GM12801 (cell line): ENCODE data around the gene NANS.

Source experiments
- TF ChIP-seq, protein P1 (sequence below): IDR thresholded peaks from one replicate; pipeline ENCODE4 v1.5.1; 2011; ENCODE audit warnings: control low read depth; ENCODE audit not compliant: insufficient read length; ENCODE audit errors: extremely low read depth

NANS gene

DNA sequence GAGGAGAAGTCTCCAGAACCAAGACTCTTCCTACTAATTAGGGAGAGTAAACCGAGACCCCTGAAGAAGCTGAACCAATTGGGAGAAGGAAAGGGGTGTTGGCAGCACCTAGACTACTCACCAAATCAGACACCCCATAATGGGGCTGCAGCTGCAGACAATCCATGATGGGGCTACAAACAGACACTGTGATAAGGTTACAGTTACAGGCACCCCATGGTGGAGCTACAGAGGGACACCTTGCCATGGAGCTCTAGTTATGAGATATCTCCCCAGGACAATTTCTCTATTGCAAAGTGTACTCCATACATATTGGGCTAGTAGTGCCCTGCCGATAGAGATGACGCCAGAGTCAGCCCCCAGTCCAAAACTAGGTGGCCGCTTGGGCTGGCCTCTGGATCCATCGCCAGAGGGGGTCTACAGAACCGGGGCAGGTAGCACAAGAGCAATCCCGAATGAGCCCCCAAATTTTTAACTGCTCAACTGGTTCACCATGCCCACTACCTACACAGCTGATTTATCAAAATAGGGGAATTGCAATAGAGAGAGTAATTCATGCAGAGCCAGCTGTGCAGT is 2.1 kb upstream of the NANS start:
- TF ChIP-seq, protein P1, sequence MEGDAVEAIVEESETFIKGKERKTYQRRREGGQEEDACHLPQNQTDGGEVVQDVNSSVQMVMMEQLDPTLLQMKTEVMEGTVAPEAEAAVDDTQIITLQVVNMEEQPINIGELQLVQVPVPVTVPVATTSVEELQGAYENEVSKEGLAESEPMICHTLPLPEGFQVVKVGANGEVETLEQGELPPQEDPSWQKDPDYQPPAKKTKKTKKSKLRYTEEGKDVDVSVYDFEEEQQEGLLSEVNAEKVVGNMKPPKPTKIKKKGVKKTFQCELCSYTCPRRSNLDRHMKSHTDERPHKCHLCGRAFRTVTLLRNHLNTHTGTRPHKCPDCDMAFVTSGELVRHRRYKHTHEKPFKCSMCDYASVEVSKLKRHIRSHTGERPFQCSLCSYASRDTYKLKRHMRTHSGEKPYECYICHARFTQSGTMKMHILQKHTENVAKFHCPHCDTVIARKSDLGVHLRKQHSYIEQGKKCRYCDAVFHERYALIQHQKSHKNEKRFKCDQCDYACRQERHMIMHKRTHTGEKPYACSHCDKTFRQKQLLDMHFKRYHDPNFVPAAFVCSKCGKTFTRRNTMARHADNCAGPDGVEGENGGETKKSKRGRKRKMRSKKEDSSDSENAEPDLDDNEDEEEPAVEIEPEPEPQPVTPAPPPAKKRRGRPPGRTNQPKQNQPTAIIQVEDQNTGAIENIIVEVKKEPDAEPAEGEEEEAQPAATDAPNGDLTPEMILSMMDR = no peak

DNA sequence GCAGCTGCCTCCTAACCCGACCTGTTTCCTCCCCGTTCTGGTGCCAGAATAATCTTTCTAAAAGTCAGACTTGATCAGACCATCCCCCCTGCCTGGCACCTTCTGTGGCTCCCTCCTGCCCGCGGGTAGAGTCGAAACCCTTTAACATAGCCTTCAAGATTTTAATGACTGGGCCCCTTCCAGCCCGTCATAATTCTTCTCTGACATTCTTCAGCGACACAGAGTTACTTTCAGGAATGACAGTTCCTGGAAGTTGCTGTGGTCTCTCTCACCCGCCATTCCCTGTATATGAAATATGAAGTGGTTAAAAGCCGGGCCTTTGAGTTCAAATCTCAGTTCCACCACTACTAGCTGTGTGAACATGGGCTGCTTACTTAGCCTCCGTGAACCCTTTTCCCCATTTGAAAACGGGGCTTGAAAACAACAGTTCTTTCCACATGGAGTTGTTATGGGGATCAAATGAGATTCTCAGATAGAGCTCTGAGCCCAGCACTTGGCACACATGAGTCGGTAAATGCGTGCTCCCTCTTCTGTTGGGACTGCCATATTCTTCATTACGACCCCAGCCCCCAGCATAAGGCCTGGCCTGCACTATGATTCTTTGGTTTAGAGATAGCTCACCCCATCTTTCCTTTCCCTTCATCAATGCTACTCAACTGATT is 737 bp downstream of the NANS start:
- TF ChIP-seq, protein P1 = no peak

DNA sequence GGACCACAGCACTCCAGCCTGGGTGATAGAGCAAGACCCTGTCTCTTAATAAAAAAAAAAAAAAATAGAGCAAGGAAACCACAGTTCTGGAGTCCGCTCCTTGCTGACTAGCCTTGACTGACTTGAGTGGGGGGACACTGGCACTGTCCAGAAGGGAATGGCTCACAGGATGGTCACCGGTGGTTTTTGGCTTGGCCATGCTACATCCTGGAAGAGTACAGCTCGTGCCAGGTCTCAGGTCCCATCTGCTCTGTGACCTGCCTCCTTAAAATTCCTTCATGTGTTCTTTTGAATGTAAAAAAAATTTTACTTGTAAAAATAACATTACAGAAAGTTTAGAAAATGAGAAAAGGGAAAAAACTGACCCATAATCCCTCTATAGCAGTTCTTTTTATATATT is 5.6 kb downstream of the NANS start:
- TF ChIP-seq, protein P1 = no peak

DNA sequence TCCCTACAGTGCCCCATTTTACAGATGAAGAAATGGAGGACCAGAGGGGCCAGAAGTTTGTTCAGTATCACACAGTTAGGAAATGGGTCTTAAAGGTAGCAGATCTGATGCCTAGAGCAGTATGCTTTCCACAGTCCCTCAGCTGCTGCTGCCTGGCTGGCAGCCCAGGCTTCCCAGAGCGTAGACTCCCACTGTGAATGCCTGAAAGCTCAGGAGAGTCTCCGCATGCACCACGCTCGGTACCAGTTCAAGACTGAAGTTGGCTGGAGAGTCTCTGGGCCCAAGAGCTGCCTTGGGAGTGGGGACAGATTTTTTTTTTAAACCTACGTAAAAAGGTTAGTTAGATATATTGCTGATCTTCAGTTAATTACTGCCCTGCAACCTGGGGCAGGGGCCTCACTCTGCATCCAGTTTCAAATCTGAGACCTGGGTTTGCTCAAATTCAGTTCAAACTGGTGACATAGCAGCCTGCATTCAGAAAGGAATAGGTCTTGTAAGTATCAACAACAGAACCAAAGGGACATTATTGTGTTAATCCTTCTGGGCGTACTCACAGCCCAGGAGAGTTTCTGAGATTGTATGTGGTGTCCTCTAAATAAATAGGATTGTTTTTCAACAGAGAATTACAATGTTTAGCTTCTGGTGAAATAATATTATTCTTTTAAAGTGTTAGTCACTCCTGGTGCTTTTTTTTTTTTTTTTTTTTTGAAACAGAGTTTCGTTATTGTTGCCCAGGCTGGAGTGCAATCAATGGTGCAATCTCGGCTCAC is 8.3 kb downstream of the NANS start:
- TF ChIP-seq, protein P1 = no peak

DNA sequence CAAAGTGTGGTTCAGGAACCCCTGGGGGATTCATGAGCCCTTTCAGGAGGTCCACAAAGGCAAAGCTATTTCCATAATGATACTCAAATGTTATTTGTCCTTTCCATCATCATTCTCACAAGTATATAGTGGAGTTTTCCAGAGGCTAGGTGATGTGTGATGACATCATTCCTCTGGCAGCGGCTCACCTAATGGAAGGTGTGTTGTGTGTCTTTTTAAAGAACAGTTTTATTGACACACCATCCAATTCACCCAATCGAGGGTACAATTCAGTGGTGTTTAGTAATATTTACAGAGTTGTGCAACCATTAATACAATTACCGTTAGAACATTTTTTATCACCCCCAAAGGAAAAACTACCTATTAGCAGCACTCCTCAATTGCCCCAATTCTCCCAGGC is 9.7 kb downstream of the NANS start:
- TF ChIP-seq, protein P1 = no peak

DNA sequence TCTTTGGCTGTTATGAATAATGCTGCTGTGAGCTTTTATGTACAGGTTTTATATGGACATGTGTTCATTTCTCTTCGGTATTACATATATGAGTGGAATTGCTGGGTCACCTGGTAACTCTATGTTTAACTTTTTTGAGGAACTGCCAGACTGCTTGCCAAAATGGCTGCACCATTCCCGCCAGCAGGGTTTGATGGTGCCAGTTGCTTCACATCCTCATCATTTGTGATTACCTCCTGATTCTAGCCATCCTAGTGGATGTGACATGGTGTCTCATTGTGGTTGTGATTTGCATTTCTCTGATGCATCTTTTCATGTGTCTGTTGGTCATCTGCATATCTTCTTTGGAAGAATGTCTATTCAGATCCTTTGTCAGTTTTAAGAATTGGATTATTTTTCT is 10.7 kb downstream of the NANS start:
- TF ChIP-seq, protein P1 = no peak

DNA sequence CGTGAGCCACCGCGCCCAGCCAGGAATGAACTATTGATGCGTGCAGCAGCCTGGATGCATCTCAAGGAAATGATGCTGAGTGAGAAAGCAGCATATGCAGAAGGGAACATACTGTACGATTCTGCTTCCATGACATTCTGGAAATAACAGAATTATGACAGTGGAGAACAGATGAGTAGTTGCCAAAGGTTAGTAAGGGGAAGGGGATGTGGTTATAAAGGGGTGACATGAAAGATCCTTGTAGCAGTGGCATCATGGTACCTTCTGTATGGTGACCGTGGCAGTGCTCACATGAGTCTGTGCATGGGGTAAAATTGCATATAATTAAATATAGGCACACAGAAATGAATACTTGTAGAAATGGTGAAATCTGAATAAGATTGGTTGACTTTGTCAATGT is 13.0 kb downstream of the NANS start:
- TF ChIP-seq, protein P1 = no peak
